Transverse colon (tissue), 4 donors: ENCODE results near the gene NEMP2. TPM values are rescaled to one million over a fixed set of nuclear protein-coding genes. Genes with fewer than 3 reads are reported as not detected.

Experiments
- DNase-seq: peaks from one replicate; pipeline ENCODE4 v3.0.0-alpha.2; 2019
- H3K27ac ChIP-seq, 4 donors: fragments of 200-600 bp; sonication (generic); 2 replicates each; pipeline ENCODE4 v1.5.1; 2016 to 2018; ENCODE audit warnings: inconsistent platforms in 4 of 4
- H3K27me3 ChIP-seq: fragments of 200-600 bp; sonication (generic); 2 replicates; pipeline ENCODE4 v1.5.1; 2017; ENCODE audit warnings: inconsistent platforms
- H3K36me3 ChIP-seq, 4 donors: fragments of 200-600 bp; sonication (generic); 2 replicates each; pipeline ENCODE4 v1.5.1; 2017 to 2019; ENCODE audit warnings: inconsistent platforms in 4 of 4
- H3K4me1 ChIP-seq, 4 donors: fragments of 200-600 bp; sonication (generic); 2 replicates each; pipeline ENCODE4 v1.5.1; 2017 to 2020; ENCODE audit warnings: inconsistent platforms in 4 of 4
- H3K4me3 ChIP-seq, 4 donors: fragments of 200-600 bp; sonication (generic); 1 replicate in 1 of 4; 2 replicates in 3 of 4; pipeline versions ENCODE4 v1.5.1 to v1.6.1; 2017 to 2019; ENCODE audit warnings: inconsistent platforms in 4 of 4
- H3K9me3 ChIP-seq, 2 donors: fragments of 200-600 bp; sonication (generic); 2 replicates each; pipeline ENCODE4 v1.5.1; 2017 to 2019; ENCODE audit warnings: inconsistent platforms in 2 of 2
- EP300 ChIP-seq: sonication (generic); formaldehyde crosslinking; IDR thresholded peaks from one replicate; pipeline ENCODE4 v1.6.1; 2017; ENCODE audit warnings: antibody characterized with exemption, low read depth
- POLR2A ChIP-seq: fragments of 450-650 bp; IDR thresholded peaks from one replicate; pipeline ENCODE4 v1.6.1; 2016; ENCODE audit warnings: antibody characterized with exemption, mild to moderate bottlenecking, moderate library complexity
- POLR2AphosphoS5 ChIP-seq, 3 donors: sonication (generic); formaldehyde crosslinking; IDR thresholded peaks; one replicate each; pipeline ENCODE4 v1.6.1; 2016; ENCODE audit warnings: antibody characterized with exemption in 3 of 3
- WGBS, 2 donors: methylation state at CpG; one replicate each; pipeline ENCODE4 v1.1.5; 2018; ENCODE audit warnings: low coverage in 1 of 2; 5-methylcytosine and 5-hydroxymethylcytosine counted together
- in situ Hi-C, 4 donors: fragments of 200-750 bp; cut with MboI; loops; one replicate each; pipeline versions ENCODE4 v1.15.0 to v1.15.1; 2017; ENCODE audit warnings: low sequenced_read_pairs in 3 of 4, low pct_ligation_motif_present in 1 of 4, low pct_unique_long_range_greater_than_20kb in 1 of 4
- intact Hi-C: fragments of 100-400 bp; cut with DNase I; formaldehyde crosslinking; loops from one replicate; pipeline ENCODE4 v1.15.1; 2023; ENCODE audit warnings: low total_unique reads
- total RNA-seq, 4 donors: library from RNA; depleted of rRNA; stranded (reverse); fragments of >200 nt; gene quantifications; one replicate each; pipeline ENCODE4 v1.1.0, GENCODE V29; 2016
- TF ChIP-seq, protein P1 (sequence below), 5 experiments: fragments of 200-600 bp in 3 of 5; fragments of 450-650 bp in 2 of 5; sonication (generic) in 3 of 5; IDR thresholded peaks; 1 replicate in 2 of 5; 2 replicates in 3 of 5; pipeline ENCODE4 v1.5.1; 2016 to 2017; ENCODE audit warnings: antibody characterized with exemption in 5 of 5, inconsistent platforms in 3 of 5, mild to moderate bottlenecking in 2 of 5, moderate library complexity in 1 of 5

NEMP2 gene
- total RNA-seq, 4 donors from 2014 or later = 0.20 to 2.4 (median 1.6) TPM; not detected in 1

DNA sequence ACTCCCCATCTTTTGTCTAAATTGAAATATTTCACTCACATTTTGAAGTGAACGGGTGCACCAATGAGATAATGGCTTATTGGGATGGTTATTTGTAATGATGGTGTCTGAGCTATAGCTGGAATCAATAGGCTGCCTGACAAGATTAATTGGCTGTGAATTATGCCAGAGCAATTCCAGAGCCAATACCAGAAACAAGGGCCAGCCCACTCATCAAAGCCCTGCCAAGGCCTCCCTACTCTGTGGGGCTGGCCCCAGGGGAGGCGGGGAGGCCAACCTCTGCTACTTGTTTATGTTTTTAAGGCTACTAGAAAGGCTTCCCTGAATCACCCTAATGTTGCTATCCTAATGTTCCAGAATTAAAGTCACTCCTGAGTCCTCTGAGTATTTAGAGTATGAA lies 29.1 kb upstream of the NEMP2 start:
- H3K27ac ChIP-seq = no peak overlapping the region
- DNase-seq = no peak
- WGBS, 2 donors = 63 to 97% methylated on average over 1 to 2 of the region's 2 CpGs
- H3K4me1 ChIP-seq = peaks cover 0 to 7% (median 3%) of the 10 kb centered on the region in 4 donors
- in situ Hi-C loops = no loop called here
- H3K36me3 ChIP-seq = no peaks in the 10 kb centered on the region
- H3K27me3 ChIP-seq = no peaks in the 10 kb centered on the region
- H3K4me3 ChIP-seq = no peak overlapping the region
- H3K9me3 ChIP-seq = peaks cover 0 to 11% of the 10 kb centered on the region in 2 donors
- intact Hi-C loops = no loop called here
- TF ChIP-seq, protein P1, sequence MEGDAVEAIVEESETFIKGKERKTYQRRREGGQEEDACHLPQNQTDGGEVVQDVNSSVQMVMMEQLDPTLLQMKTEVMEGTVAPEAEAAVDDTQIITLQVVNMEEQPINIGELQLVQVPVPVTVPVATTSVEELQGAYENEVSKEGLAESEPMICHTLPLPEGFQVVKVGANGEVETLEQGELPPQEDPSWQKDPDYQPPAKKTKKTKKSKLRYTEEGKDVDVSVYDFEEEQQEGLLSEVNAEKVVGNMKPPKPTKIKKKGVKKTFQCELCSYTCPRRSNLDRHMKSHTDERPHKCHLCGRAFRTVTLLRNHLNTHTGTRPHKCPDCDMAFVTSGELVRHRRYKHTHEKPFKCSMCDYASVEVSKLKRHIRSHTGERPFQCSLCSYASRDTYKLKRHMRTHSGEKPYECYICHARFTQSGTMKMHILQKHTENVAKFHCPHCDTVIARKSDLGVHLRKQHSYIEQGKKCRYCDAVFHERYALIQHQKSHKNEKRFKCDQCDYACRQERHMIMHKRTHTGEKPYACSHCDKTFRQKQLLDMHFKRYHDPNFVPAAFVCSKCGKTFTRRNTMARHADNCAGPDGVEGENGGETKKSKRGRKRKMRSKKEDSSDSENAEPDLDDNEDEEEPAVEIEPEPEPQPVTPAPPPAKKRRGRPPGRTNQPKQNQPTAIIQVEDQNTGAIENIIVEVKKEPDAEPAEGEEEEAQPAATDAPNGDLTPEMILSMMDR (IDR thresholded peaks at IDR 0.05) = no peak
- TF ChIP-seq POLR2AphosphoS5 (IDR thresholded peaks at IDR 0.05) (no peak), EP300 (no peak), POLR2A (no peak)

DNA sequence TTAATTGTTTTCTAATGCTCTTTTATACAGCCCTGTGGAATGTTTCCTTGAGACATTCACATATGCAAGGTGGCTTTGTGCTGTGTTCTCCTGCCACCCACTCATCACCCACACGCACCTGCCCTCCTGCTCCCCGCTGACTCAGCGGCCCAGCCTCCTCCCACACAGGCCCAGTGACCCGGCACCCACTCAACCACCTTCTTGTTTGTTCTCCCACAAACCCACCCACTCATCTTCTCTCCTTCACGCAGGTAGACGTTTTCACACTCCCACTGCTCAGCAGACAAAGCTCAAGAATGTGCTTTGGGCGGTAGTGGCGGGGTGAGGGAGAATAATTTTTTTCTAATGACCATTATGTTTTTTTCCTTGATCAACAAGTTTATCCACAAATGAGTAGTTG lies 28.6 kb upstream of the NEMP2 start:
- no peak overlapping the region for H3K4me3 ChIP-seq
- WGBS, 2 donors = 67 to 81% methylated on average over 5 to 8 of the region's 8 CpGs
- no peak overlapping the region for H3K27ac ChIP-seq
- H3K27me3 ChIP-seq = no peaks in the 10 kb centered on the region
- peaks cover 0 to 7% (median 3%) of the 10 kb centered on the region in 4 donors for H3K4me1 ChIP-seq
- no peak for DNase-seq
- TF ChIP-seq, protein P1 (IDR thresholded peaks at IDR 0.05) = no peak
- TF ChIP-seq EP300 (no peak), POLR2A (no peak), POLR2AphosphoS5 (IDR thresholded peaks at IDR 0.05) (no peak)
- H3K9me3 ChIP-seq = peaks cover 0 to 9% of the 10 kb centered on the region in 2 donors
- H3K36me3 ChIP-seq = no peaks in the 10 kb centered on the region
- intact Hi-C loops (no loop called here), in situ Hi-C loops (no loop called here)

DNA sequence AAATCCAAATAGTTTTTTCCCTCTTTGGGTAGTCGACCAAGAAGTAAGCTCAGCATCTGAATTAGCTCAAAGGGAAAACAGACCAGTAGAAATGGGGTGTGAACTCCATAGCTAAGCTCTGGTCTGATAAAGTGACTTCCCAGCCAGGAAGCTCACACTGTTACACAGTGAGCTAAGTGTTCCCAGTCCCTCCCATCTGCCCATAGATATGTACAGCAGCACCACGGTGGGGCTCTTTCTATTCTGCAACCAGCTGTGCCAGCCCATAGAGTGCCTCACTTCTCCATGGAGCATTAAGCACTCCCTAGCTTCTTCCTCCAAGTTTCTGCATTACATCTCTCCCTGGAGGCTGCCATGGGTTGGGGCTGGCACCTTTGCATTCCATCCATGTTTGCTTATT lies 27.6 kb upstream of the NEMP2 start:
- TF ChIP-seq EP300 = no peak
- TF ChIP-seq, protein P1 (IDR thresholded peaks at IDR 0.05) = no peak
- no peak for TF ChIP-seq POLR2AphosphoS5 (IDR thresholded peaks at IDR 0.05)
- no peak for TF ChIP-seq POLR2A
- H3K36me3 ChIP-seq = no peaks in the 10 kb centered on the region
- H3K27me3 ChIP-seq = no peaks in the 10 kb centered on the region
- in situ Hi-C loops (no loop called here), intact Hi-C loops (no loop called here)
- no peak overlapping the region for H3K4me3 ChIP-seq
- no peaks in the 10 kb centered on the region for H3K9me3 ChIP-seq
- WGBS, 2 donors = 53 to 63% methylated on average over 1 to 2 of the region's 2 CpGs
- DNase-seq = no peak
- H3K4me1 ChIP-seq = peaks cover 0 to 7% (median 3%) of the 10 kb centered on the region in 4 donors
- no peak overlapping the region for H3K27ac ChIP-seq

DNA sequence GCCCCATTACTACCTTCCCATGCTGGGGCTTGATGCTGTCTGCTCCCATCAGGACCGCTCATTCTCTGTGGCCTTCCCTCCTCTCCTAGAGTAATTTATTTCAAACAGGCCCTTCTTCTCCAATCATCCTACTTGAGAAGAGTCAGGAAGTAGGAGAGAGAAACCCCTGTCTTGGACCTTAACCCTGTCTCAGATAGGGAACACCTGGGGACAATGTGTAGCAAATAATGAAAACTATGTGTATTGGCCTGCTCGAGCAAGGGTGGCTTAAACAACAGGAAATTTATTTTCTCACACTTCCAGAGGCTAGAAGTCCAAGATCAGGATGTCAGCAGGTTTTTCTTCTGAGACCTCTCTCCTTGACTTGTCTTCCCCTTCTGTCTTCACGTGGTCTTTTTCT lies 26.6 kb upstream of the NEMP2 start:
- no peak for DNase-seq
- in situ Hi-C loops (no loop called here), intact Hi-C loops (no loop called here)
- 63 to 66% methylated on average over 3 of the region's 3 CpGs for WGBS, 2 donors
- no peak overlapping the region for H3K27ac ChIP-seq
- H3K4me3 ChIP-seq = no peak overlapping the region
- no peaks in the 10 kb centered on the region for H3K36me3 ChIP-seq
- TF ChIP-seq POLR2AphosphoS5 (IDR thresholded peaks at IDR 0.05) = no peak
- TF ChIP-seq, protein P1 (IDR thresholded peaks at IDR 0.05) = no peak
- TF ChIP-seq POLR2A = no peak
- TF ChIP-seq EP300 = no peak
- no peaks in the 10 kb centered on the region for H3K27me3 ChIP-seq
- no peaks in the 10 kb centered on the region for H3K9me3 ChIP-seq
- peaks cover 0 to 7% (median 3%) of the 10 kb centered on the region in 4 donors for H3K4me1 ChIP-seq
